H1 (cell line): ENCODE measurements around the gene CAPN11. TPM values are rescaled to one million over a fixed set of nuclear protein-coding genes. Genes with fewer than 3 reads are reported as not detected.

ENCODE experiments used
- CTCF ChIA-PET: fragments of 300-600 bp; sonication (Branson Sonifier 250); formaldehyde crosslinking; loops from one replicate; lab custom pipeline; 2021; ENCODE audit not compliant: partially characterized antibody; lab: Charles Lee
- POLR2A ChIA-PET: fragments of 300-600 bp; sonication (Branson Sonifier 250); formaldehyde crosslinking; loops from one replicate; lab custom pipeline; 2021; ENCODE audit warnings: inconsistent platforms; ENCODE audit not compliant: partially characterized antibody; lab: Charles Lee
- DNase-seq, 2 experiments: peaks; one replicate each; pipeline versions ENCODE4 v3.0.0 to v3.0.0-alpha.2; 2010 to 2022; ENCODE audit warnings: low spot score in 2 of 2, low read depth in 1 of 2, mixed read lengths in 1 of 2
- FAIRE-seq: peaks from 2 replicates; lab custom pipeline; 2011; peaks lifted over from hg19 to GRCh38; lab: Jason Lieb, UNC
- H2AFZ ChIP-seq: 2 replicates; pipeline ENCODE4 v1.8.1; 2012; ENCODE audit warnings: low read length, inconsistent platforms
- H2AK5ac ChIP-seq: 2 replicates; pipeline ENCODE4 v1.6.1; 2013; ENCODE audit warnings: low read depth, low read length
- H2BK120ac ChIP-seq: replicated peaks from 2 replicates; pipeline ENCODE3; 2013; ENCODE audit warnings: low read depth, low read length, inconsistent platforms
- H2BK12ac ChIP-seq: 2 replicates; pipeline ENCODE4 v1.6.1; 2013; ENCODE audit warnings: low read depth, low read length
- H2BK15ac ChIP-seq: 2 replicates; pipeline ENCODE4 v1.6.1; 2013; ENCODE audit warnings: low read length
- H2BK20ac ChIP-seq: 2 replicates; pipeline ENCODE4 v1.6.1; 2013; ENCODE audit warnings: low read length
- H2BK5ac ChIP-seq: 2 replicates; pipeline ENCODE4 v1.6.1; 2013; ENCODE audit warnings: low read depth, low read length
- H3K14ac ChIP-seq: 2 replicates; pipeline ENCODE4 v1.6.1; 2013; ENCODE audit warnings: inconsistent platforms; ENCODE audit not compliant: insufficient read length
- H3K18ac ChIP-seq: 2 replicates; pipeline ENCODE4 v1.6.1; 2013; ENCODE audit warnings: low read length; ENCODE audit errors: extremely low read depth
- H3K23ac ChIP-seq: 2 replicates; pipeline ENCODE4 v1.6.1; 2013; ENCODE audit warnings: inconsistent platforms; ENCODE audit not compliant: insufficient read length
- H3K23me2 ChIP-seq: 2 replicates; pipeline ENCODE4 v1.6.1; 2013; ENCODE audit warnings: low read depth, low read length
- H3K27ac ChIP-seq: 2 replicates; pipeline ENCODE4 v1.6.1; 2011; ENCODE audit warnings: low read depth, low read length, inconsistent platforms
- H3K27me3 ChIP-seq, 4 experiments: replicated peaks in 1 of 4; 1 replicate in 1 of 4; 2 replicates in 3 of 4; pipeline versions ENCODE4 v1.6.1 to v1.8.1; 2011 to 2013; ENCODE audit warnings: low read length in 3 of 4, mild to moderate bottlenecking in 3 of 4, inconsistent platforms in 2 of 4, mixed read lengths in 2 of 4, moderate library complexity in 1 of 4; ENCODE audit not compliant: control insufficient read depth in 3 of 4, insufficient read depth in 3 of 4; ENCODE audit errors: extremely low read depth in 1 of 4
- H3K36me3 ChIP-seq, 4 experiments: 2 replicates each; pipeline versions ENCODE4 v1.6.1 to v1.8.1; 2011 to 2013; ENCODE audit warnings: mild to moderate bottlenecking in 4 of 4, low read length in 3 of 4, moderate library complexity in 2 of 4, control low read depth in 1 of 4, inconsistent platforms in 1 of 4; ENCODE audit not compliant: insufficient read depth in 4 of 4, control insufficient read depth in 2 of 4
- H3K4ac ChIP-seq: replicated peaks from 2 replicates; pipeline ENCODE3; 2013; ENCODE audit warnings: low read length, low read depth, mixed read lengths, inconsistent platforms; ENCODE audit not compliant: insufficient read length
- H3K4me1 ChIP-seq, 4 experiments: replicated peaks in 1 of 4; 1 replicate in 1 of 4; 2 replicates in 3 of 4; pipeline versions ENCODE4 v1.6.1 to v1.8.1; 2011 to 2013; ENCODE audit warnings: low read length in 3 of 4, inconsistent platforms in 2 of 4, mixed read lengths in 1 of 4; ENCODE audit not compliant: insufficient read depth in 4 of 4, control insufficient read depth in 3 of 4
- H3K4me2 ChIP-seq, 2 experiments: 2 replicates each; pipeline versions ENCODE4 v1.6.1 to v1.8.1; 2011 to 2013; ENCODE audit warnings: low read depth in 2 of 2, low read length in 2 of 2, control low read depth in 1 of 2, inconsistent platforms in 1 of 2, mild to moderate bottlenecking in 1 of 2; ENCODE audit not compliant: insufficient read depth in 1 of 2
- H3K4me3 ChIP-seq, 4 experiments: fragments of 200-600, 300-600 bp in 1 of 4; sonication (generic), shearing (Covaris generic), sonication (Bioruptor Twin) in 1 of 4; 2 replicates each; pipeline versions ENCODE4 v1.5.1 to v1.8.1; 2011 to 2016; ENCODE audit warnings: low read length in 4 of 4, low read depth in 3 of 4, control low read depth in 2 of 4, inconsistent platforms in 2 of 4, mild to moderate bottlenecking in 2 of 4, mixed read lengths in 1 of 4, moderate library complexity in 1 of 4; ENCODE audit not compliant: insufficient read depth in 2 of 4; ENCODE audit errors: extremely low read depth in 1 of 4
- H3K56ac ChIP-seq: replicated peaks from 2 replicates; pipeline ENCODE3; 2013; ENCODE audit warnings: low read depth, mild to moderate bottlenecking, mixed read lengths, low read length, inconsistent platforms; ENCODE audit not compliant: insufficient read length
- H3K79me1 ChIP-seq: 2 replicates; pipeline ENCODE4 v1.6.1; 2013; ENCODE audit warnings: low read depth, low read length, control low read depth
- H3K79me2 ChIP-seq, 2 experiments: 2 replicates each; pipeline versions ENCODE4 v1.6.1 to v1.8.1; 2012 to 2013; ENCODE audit warnings: low read length in 2 of 2, mild to moderate bottlenecking in 2 of 2, inconsistent platforms in 1 of 2; ENCODE audit not compliant: insufficient read depth in 2 of 2, control insufficient read depth in 1 of 2
- H3K9ac ChIP-seq, 4 experiments: replicated peaks in 1 of 4; 1 replicate in 1 of 4; 2 replicates in 3 of 4; pipeline versions ENCODE4 v1.6.1 to v1.8.1; 2011 to 2013; ENCODE audit warnings: low read depth in 3 of 4, low read length in 3 of 4, control low read depth in 2 of 4, mild to moderate bottlenecking in 2 of 4, moderate library complexity in 2 of 4, inconsistent platforms in 1 of 4; ENCODE audit errors: extremely low read depth in 1 of 4
- H3K9me3 ChIP-seq, 2 experiments: 2 replicates each; pipeline versions ENCODE4 v1.6.1 to v1.8.1; 2012 to 2013; ENCODE audit warnings: mild to moderate bottlenecking in 2 of 2, moderate library complexity in 2 of 2, control low read depth in 1 of 2, inconsistent platforms in 1 of 2, low read depth in 1 of 2, low read length in 1 of 2, mixed read lengths in 1 of 2; ENCODE audit not compliant: insufficient read depth in 2 of 2
- H4K20me1 ChIP-seq, 2 experiments: replicated peaks in 1 of 2; 2 replicates each; pipeline versions ENCODE3 to v1.8.1; 2011 to 2013; ENCODE audit warnings: inconsistent platforms in 2 of 2, low read length in 2 of 2, mild to moderate bottlenecking in 1 of 2; ENCODE audit not compliant: insufficient read depth in 2 of 2, control insufficient read depth in 1 of 2
- H4K5ac ChIP-seq: 2 replicates; pipeline ENCODE4 v1.6.1; 2013; ENCODE audit warnings: low read length, low read depth, mixed read lengths, inconsistent platforms; ENCODE audit not compliant: insufficient read length
- H4K8ac ChIP-seq: 2 replicates; pipeline ENCODE4 v1.8.0; 2013; ENCODE audit warnings: mild to moderate bottlenecking, moderate library complexity, low read length, inconsistent platforms; ENCODE audit not compliant: insufficient read depth; ENCODE audit errors: extremely low read depth
- H4K91ac ChIP-seq: replicated peaks from 2 replicates; pipeline ENCODE3; 2013; ENCODE audit warnings: low read length, mixed read lengths, inconsistent platforms; ENCODE audit not compliant: insufficient read length
- BACH1 ChIP-seq: IDR thresholded peaks from 2 replicates; pipeline ENCODE4 v1.6.1; 2012; ENCODE audit warnings: low read length, improper control_type of control experiment
- BCL11A ChIP-seq, 2 experiments: IDR thresholded peaks; one replicate each; pipeline ENCODE4 v1.6.1; 2011; ENCODE audit warnings: low read depth in 2 of 2, low read length in 2 of 2, mild to moderate bottlenecking in 2 of 2
- CBX5 ChIP-seq: fragments of 300-800, 300-1000 bp; sonication (generic); IDR thresholded peaks from 2 replicates; pipeline ENCODE4 v1.7.1; 2016; ENCODE audit warnings: antibody characterized with exemption, low read length, low read depth
- CBX8 ChIP-seq: fragments of 300-800, 300-1000 bp; sonication (generic); IDR thresholded peaks from 2 replicates; pipeline ENCODE4 v1.7.1; 2016; ENCODE audit warnings: low read depth, low read length, borderline replicate concordance
- CEBPB ChIP-seq: IDR thresholded peaks from 2 replicates; pipeline ENCODE4 v1.6.1; 2012; ENCODE audit warnings: low read depth, low read length
- CREB1 ChIP-seq: IDR thresholded peaks from 2 replicates; pipeline ENCODE4 v1.6.1; 2012; ENCODE audit warnings: inconsistent platforms
- MAX ChIP-seq: IDR thresholded peaks from 2 replicates; pipeline ENCODE4 v1.6.1; 2012; ENCODE audit warnings: inconsistent platforms
- NANOG ChIP-seq: IDR thresholded peaks from 2 replicates; pipeline ENCODE4 v1.6.1; 2011; ENCODE audit warnings: low read length, low read depth, mild to moderate bottlenecking, inconsistent platforms; ENCODE audit not compliant: insufficient read depth, poor library complexity, severe bottlenecking
- SIX5 ChIP-seq: IDR thresholded peaks from 2 replicates; pipeline ENCODE4 v1.6.1; 2011; ENCODE audit warnings: mild to moderate bottlenecking, low read depth, low read length
- TAF7 ChIP-seq: optimal IDR thresholded peaks from 2 replicates; pipeline ENCODE3; 2011; ENCODE audit warnings: low read depth, mild to moderate bottlenecking, inconsistent platforms, low read length, moderate library complexity, borderline replicate concordance
- TCF12 ChIP-seq: IDR thresholded peaks from 2 replicates; pipeline ENCODE4 v1.6.1; 2011; ENCODE audit warnings: low read depth, mild to moderate bottlenecking, low read length
- WGBS, 2 experiments: shearing (Covaris generic) in 1 of 2; methylation state at CpG; one replicate each; pipeline versions ENCODE4 v1.1.6 to v1.1.7; 2013 to 2015; ENCODE audit warnings: low lambda C conversion rate in 2 of 2, mixed read lengths in 2 of 2, inconsistent platforms in 1 of 2, low coverage in 1 of 2, missing lambda C conversion rate in 1 of 2; ENCODE audit not compliant: insufficient replicate concordance in 2 of 2, insufficient coverage in 1 of 2, insufficient read length in 1 of 2; ENCODE audit errors: extremely low coverage in 1 of 2, missing lambda C conversion rate in 1 of 2; 5-methylcytosine and 5-hydroxymethylcytosine counted together
- polyA plus RNA-seq, 7 experiments: library from polyadenylated mRNA; depleted of rRNA in 3 of 7; stranded (reverse) in 5 of 7; unstranded in 2 of 7; fragments of >200 nt in 5 of 7; fragments of 200-250 nt in 2 of 7; gene quantifications; 1 replicate in 5 of 7; 2 replicates in 1 of 7; 4 replicates in 1 of 7; pipeline versions ENCODE4 v1.2.1 to v1.2.3, GENCODE V29; 2011 to 2013; ENCODE audit warnings: missing spikeins in 2 of 7, mixed read lengths in 2 of 7
- total RNA-seq: library from RNA; stranded (reverse); fragmentation: NEBNext Ultra II Directional; extraction: Animal tissue kit (Norgen Biotek cat#: 25700); gene quantifications from 2 replicates; pipeline ENCODE4 v1.2.1, GENCODE V29; 2021

The CAPN11 gene
- total and polyA plus RNA-seq, 2 of the 8 experiments (the other 6 are each of a cell fraction or from before 2014, with no cell fraction given) = 0.95 to 0.97 TPM

- 91% methylated on average over 4 of the region's 4 CpGs; no CpG with 5 or more reads in 1 of the 2 experiments for WGBS, 2 experiments
- CTCF ChIA-PET = interaction anchor here (0.6 to 10.8 kb wide), 4 partner anchors 14 to 1055 kb away, joined by 3 to 287 read pairs (median 4); partner anchors contain the start of gene SLC29A1
- no peak for DNase-seq
Observed at GRCh38 chr6:44180886-44181285, 22.3 kb downstream of the CAPN11 start.

More at GRCh38 chr6:44180886-44181285, 22.3 kb downstream of the CAPN11 start:
- no peak overlapping the region for H3K14ac ChIP-seq
- no peak for FAIRE-seq
- no peaks in the 10 kb centered on the region for H3K79me2 ChIP-seq
- H4K20me1 ChIP-seq = no peaks in the 10 kb centered on the region
- H3K9me3 ChIP-seq = no peaks in the 10 kb centered on the region
- H3K4me3 ChIP-seq = no peak overlapping the region
- no peak overlapping the region for H3K23ac ChIP-seq
- no peaks in the 10 kb centered on the region for H3K36me3 ChIP-seq
- no peak overlapping the region for H3K18ac ChIP-seq
- peaks cover 10% of the 10 kb centered on the region; the same call in 1 of the 2 replicates for H3K23me2 ChIP-seq
- no peak overlapping the region for H4K5ac ChIP-seq
- H4K91ac ChIP-seq = no peak overlapping the region
- H4K8ac ChIP-seq = no peak overlapping the region; the same call in 1 of the 2 replicates
- no peak overlapping the region for H2BK15ac ChIP-seq
- H3K4ac ChIP-seq = no peak overlapping the region
- H3K56ac ChIP-seq = peak overlapping the region; percentile 100
- no peaks in the 10 kb centered on the region for H3K79me1 ChIP-seq
- no peak overlapping the region for H2AFZ ChIP-seq
- no peak overlapping the region for H2BK120ac ChIP-seq
- POLR2A ChIA-PET = interaction anchor here (0.8 to 2.2 kb wide), 11 partner anchors 13 to 75 kb away, joined by 3 to 9 read pairs (median 4); partner anchors contain the start of gene SLC29A1
- H3K4me1 ChIP-seq = peaks cover 2 to 15% (median 4%) of the 10 kb centered on the region in 4 experiments
- no peak overlapping the region for H3K4me2 ChIP-seq
- H2AK5ac ChIP-seq = no peak overlapping the region; the same call in 1 of the 2 replicates
- H2BK5ac ChIP-seq = no peak overlapping the region
- no peak overlapping the region for H3K27ac ChIP-seq
- 0 out of 2 replicates have a peak overlapping the region, but pooled peaks have one; percentile 27 for H2BK12ac ChIP-seq
- H3K27me3 ChIP-seq = no peaks in the 10 kb centered on the region
- no peak for TF ChIP-seq BACH1
- TF ChIP-seq BCL11A (IDR thresholded peaks at IDR 0.05; ENCODE audit: low read depth in 2 of 2, low read length in 2 of 2) = no peak
- no peak for TF ChIP-seq MAX
- TF ChIP-seq TAF7 = no peak
- no peak for TF ChIP-seq CBX8
- no peak for TF ChIP-seq CREB1
- no peak for TF ChIP-seq TCF12
- no peak for TF ChIP-seq CBX5
- no peak for TF ChIP-seq SIX5
- TF ChIP-seq NANOG = no peak
- no peak for TF ChIP-seq CEBPB
- H3K9ac ChIP-seq = no peak overlapping the region
- H2BK20ac ChIP-seq = no peak overlapping the region
